Measurements from ENCODE around the gene C11orf21.

DNA sequence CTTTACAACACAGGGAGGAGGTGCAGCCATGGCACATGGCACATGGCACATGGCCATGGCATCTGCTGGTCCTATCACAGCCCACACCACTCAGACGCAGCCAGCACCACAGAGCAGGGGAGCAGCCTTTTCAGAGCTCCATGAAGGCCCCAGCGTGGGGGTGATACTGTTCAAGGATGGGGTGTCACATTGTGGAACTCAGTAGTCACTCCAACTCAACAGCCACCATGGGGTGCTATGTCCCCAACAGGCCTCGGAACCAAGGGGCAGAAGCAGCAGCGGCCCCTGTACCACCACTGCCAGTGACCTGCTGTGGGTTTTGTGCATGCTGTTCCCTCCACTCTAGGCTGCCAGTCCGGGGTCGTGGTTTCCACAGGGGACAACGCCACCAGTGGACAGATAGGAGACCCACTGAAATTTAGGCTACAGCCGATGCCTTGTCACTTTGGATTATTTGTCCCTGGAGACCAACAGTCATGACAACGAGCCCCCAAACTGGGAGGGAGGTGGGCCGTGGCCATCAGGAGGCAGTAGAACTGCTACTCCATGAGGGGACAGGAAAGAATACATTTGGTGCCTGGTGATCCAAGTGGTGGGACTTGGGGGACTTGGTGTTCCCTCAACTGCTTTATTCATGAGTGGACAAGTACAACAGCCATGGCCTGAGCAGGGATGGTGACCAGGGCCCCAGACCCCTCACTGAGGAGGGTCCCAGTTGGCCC is 45.0 kb upstream of the C11orf21 start:
- TF ChIP-seq POLR2AphosphoS5 (IDR thresholded peaks at IDR 0.05; ENCODE audit: insufficient read depth in 1 of 2, low read depth in 1 of 2) (no peak), CTCF (IDR thresholded peaks at IDR 0.05) (no peak)

Data from vagina (tissue), 2 donors.